HG02642 (cell line): ENCODE data around the gene KRTCAP3.

Experiments used
- ATAC-seq: cut with Tn5 transposase; IDR thresholded peaks from one replicate; pipeline ENCODE4 v1.9.1; 2021; ENCODE audit warnings: mild to moderate bottlenecking; ENCODE audit not compliant: unreplicated experiment, poor library complexity

The KRTCAP3 gene

GRCh38 chr2:27435628-27436027 is 6.6 kb upstream of the KRTCAP3 start:
- no peak for ATAC-seq

- ATAC-seq = no peak
Observed at GRCh38 chr2:27441226-27441926, 805 bp upstream of the KRTCAP3 start.

- no peak for ATAC-seq
Observed at GRCh38 chr2:27442920-27443282, 720 bp downstream of the KRTCAP3 start.

- no peak for ATAC-seq
Observed at GRCh38 chr2:27445155-27445554, 3.0 kb downstream of the KRTCAP3 start.

- ATAC-seq = no peak
Observed at GRCh38 chr2:27445615-27446014, 3.4 kb downstream of the KRTCAP3 start.

GRCh38 chr2:27446057-27446456 is 3.9 kb downstream of the KRTCAP3 start:
- no peak for ATAC-seq

GRCh38 chr2:27448381-27448780 is 6.2 kb downstream of the KRTCAP3 start:
- no peak for ATAC-seq

- ATAC-seq = no peak
Observed at GRCh38 chr2:27451095-27451494, 8.9 kb downstream of the KRTCAP3 start.

GRCh38 chr2:27453968-27454367 is 11.8 kb downstream of the KRTCAP3 start:
- ATAC-seq = no peak

GRCh38 chr2:27461118-27461517 is 18.9 kb downstream of the KRTCAP3 start:
- no peak for ATAC-seq

GRCh38 chr2:27464443-27464842 is 22.3 kb downstream of the KRTCAP3 start:
- ATAC-seq = no peak

- ATAC-seq = no peak
Observed at GRCh38 chr2:27471961-27472360, 29.8 kb downstream of the KRTCAP3 start.

- ATAC-seq = no peak
Observed at GRCh38 chr2:27485496-27485895, 43.3 kb downstream of the KRTCAP3 start.

- ATAC-seq = no peak
Observed at GRCh38 chr2:27489118-27489497, 46.9 kb downstream of the KRTCAP3 start.

GRCh38 chr2:27489498-27490397 is 47.6 kb downstream of the KRTCAP3 start, which contains the start of gene IFT172:
TSS of gene IFT172 (minus strand) at chr2:27489743. CDS start at chr2:27489653, 90 bp downstream.
- ATAC-seq = peak; percentile 96

GRCh38 chr2:27492557-27492956 is 50.4 kb downstream of the KRTCAP3 start:
- ATAC-seq = no peak

GRCh38 chr2:27493948-27494283 is 51.7 kb downstream of the KRTCAP3 start:
- ATAC-seq = no peak
